GM12874 (cell line): ENCODE results near the gene DDX59.

ENCODE experiments used
- TF ChIP-seq, protein P1 (sequence below): IDR thresholded peaks from 2 replicates; pipeline ENCODE4 v1.5.1; 2011; ENCODE audit warnings: low read depth, mild to moderate bottlenecking, control low read depth, low read length, moderate library complexity; ENCODE audit not compliant: insufficient read depth

The DDX59 gene

DNA sequence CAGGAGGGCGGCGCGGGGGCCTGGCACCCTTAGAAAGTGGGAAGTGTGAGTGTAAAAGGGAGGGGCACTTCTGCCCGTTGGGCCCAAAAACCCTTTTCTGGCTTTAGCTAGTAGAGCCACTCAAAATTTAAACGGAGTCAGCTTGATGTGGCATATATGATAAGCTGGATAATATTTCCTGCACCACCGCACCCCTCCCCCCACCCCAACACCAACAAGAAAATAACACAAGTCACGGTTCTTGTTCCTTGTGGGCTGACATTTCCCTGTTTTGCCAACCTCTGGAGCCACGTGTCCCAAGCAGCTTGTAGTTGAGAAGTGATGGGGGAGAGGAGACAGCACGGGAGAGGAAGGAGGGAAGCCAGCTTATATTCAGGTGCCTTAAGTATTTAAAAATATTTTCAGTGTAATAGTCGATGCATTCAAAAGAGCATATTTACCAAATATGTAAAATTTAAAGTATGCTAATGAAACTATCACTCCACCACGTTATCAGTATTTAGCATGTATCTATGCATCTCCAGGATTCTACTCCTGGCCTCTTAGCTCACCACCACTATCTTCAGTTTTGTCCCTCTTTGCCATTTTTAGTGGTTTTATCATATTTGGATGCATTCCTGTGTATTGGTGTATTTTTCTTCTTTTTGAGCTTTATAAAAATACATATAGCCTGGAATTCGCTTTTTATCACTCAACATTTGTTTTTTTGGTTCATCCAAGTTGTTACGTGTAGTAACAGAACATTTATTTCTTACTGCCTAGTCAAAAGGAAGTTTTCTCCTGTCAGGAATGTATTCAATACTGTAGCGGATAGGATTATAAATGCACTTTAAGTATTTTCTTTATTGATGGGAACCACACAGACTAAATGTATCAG is 773 bp upstream of the DDX59 start:
- TF ChIP-seq, protein P1, sequence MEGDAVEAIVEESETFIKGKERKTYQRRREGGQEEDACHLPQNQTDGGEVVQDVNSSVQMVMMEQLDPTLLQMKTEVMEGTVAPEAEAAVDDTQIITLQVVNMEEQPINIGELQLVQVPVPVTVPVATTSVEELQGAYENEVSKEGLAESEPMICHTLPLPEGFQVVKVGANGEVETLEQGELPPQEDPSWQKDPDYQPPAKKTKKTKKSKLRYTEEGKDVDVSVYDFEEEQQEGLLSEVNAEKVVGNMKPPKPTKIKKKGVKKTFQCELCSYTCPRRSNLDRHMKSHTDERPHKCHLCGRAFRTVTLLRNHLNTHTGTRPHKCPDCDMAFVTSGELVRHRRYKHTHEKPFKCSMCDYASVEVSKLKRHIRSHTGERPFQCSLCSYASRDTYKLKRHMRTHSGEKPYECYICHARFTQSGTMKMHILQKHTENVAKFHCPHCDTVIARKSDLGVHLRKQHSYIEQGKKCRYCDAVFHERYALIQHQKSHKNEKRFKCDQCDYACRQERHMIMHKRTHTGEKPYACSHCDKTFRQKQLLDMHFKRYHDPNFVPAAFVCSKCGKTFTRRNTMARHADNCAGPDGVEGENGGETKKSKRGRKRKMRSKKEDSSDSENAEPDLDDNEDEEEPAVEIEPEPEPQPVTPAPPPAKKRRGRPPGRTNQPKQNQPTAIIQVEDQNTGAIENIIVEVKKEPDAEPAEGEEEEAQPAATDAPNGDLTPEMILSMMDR = no peak

DNA sequence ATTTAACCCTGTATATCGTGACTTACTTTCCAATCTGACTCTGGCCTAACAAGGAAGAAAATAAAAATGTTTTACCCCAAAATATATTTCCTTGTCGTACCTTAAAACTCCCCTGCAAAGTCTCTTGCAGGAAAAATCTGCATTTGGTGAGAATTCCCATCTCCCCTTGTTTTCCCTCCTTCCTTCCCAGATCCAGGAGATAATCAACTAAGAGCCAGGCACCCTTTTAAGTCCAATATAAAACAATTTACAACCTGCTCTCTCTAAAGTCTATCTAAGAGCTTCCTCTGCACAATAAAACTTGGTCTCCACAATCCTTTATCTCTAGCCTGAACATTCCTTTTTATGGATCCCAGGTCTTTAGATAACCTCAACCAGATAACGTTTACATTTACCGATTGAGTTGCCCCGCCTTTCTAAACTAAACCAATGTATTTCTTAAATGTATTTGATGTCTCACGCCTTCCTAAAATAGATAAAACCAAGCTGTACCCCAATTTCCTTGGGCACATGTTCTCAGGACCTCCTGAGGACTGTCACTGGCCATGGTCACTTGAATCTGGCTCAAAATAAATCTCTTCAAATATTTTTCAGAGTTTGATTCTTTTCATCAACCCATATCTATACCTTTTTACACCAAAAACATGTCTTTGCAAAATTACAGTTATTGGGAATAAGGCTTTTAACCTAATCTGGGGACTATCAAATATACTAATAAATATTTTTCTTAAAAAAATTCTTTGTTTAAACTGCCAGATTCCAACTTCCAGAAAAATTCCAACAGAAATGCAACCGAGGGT is 993 bp downstream of the DDX59 start:
- TF ChIP-seq, protein P1 = no peak

DNA sequence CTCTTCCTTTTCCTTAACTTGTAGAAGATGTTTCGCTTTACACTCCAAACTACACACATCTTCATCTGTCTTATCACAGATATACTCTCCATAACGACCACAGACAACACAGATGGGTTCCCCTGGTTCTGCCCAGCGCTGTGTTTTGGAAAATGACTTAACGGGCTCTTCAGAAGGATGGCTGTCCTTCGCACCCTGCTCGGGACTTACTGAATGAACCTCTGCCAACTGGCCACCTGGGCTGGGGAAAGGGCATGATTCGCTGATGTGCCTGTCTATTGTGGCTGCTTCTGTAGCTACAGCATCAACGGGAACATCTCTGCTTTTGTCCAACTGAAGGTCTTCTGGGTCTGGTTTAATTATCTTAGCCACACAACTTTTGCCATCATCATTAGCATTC is 3.4 kb downstream of the DDX59 start:
- TF ChIP-seq, protein P1 = no peak

DNA sequence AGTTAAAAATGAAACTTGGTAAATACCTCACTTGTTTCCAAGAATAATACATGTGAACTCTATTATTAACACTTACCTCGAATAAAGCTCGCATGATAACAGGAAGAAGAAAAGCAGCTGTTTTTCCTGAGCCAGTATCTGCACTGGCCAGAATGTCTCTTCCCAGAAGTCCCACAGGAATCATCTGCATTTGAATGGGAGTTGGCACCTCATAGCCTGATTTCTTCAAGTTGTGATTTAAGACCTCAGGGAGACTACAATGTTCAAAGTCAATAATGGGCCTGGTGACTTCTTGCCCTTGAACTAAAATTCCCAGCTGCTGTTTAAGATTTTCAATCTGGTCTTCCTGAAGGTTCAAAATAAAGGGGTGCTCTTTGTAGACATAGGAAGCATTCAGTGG is 3.8 kb downstream of the DDX59 start:
- TF ChIP-seq, protein P1 = no peak

DNA sequence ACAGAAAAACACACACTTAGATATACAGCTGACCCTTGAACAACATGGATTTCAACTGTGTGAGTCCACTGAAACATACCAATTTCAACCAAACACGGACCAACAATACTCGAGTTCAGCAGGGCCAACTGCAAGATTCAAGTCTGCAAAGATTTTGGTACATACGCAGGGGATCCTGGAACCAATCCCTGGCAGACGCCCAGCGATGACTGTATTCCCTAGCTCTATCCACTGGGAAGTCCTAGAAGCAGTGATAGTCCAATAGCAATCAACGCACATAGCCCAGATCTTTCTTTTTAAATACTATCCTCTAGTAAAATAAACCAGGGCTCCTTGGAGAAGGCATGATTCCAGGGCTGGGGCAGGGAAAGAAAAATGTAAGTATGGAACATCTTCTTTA is 9.0 kb downstream of the DDX59 start:
- TF ChIP-seq, protein P1 = no peak

DNA sequence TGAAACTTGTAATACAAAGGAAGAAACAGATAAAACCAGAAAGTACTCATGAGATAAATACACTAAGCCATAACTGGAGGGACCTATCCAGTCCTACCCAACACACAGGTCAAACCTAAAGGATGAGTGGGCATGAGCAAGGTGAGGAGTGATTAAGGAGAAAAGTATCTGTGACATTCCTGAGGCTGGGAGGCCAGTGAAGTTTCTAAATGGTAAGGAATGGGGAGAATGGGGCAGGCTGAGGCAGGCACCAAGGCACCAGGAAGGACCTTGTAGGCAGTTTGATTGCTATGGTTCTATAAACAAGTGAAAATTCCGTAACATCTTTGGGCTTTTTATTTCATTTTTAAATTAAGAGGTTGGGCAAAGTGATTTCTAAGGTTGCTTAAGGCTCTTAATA is 10.4 kb downstream of the DDX59 start:
- TF ChIP-seq, protein P1 = no peak

DNA sequence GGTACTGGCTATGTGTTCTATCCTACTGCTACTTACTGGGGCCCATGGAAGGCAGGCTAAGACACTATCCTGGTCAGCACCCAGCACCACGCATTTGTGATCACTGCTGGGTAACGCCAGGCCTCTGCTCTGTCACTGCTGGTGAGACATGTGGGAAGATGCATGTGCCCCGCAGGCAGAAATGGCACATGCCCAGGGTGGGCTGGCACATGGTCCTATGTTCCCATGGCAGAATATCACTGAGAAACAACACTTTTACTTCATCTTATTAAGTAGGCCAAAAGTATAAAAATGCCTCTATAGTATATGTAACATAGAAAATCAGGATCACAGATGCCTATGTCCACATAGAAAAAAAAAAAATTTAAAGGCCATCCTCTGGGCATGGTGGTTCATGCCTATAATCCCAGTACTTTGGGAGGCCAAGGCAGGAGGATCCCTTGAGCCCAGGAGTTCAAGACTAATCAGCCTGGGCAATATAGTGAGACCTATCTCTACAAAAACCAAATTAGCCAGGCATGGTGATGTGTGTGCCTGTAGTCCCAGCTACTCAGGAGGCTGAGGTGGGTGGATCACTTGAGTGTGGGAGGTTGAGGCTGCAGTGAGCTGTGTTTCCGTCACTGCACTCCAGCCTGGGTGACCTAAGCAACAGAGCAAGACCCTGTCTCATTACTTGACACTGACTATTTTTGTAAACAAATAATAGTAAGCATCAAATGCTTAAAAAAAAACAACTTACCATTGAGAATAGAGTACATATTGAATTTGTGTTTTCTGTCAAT is 11.5 kb downstream of the DDX59 start:
- TF ChIP-seq, protein P1 = no peak
